ENCODE data around the gene WNT7A.

Gene WNT7A

DNA sequence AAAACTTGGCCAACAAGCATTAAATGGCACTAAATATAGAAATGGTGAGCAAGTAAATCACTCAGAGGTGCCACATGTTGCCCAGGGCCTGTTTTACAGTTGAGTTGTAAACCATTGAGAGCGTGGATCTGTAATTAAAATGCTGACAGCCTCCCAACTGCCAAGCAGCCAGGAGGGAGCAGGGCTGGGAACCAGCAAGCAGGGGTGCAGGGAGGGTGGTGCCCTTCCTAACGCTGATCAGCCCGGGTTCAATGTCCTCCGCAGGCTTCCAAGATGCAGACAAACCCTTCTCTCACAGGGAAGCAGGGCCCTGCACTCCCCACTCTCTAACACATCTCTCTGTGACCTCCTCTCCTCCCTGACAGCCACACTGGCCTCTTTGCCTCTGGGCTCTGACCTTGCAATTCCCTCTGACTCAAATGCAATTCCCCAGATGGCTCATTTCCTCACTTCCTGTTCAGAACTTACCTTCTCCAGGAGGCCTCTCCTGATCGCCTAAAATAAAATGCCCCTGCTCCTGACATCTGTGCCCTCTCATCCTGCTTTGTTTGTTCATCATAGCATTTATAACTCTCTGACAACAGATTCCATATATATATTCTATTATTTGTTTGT lies 40.0 kb downstream of the WNT7A start:
- Histone ChIP-seq H3K9me3 (ENCODE audit: insufficient read depth, low read depth, low read length) (no peaks in the 10 kb centered on the region), H3K36me3 (ENCODE audit: insufficient read depth, low read depth, low read length) (no peaks in the 10 kb centered on the region), H3K9ac (ENCODE audit: low read depth, low read length) (no peak overlapping the region), H3K4me1 (ENCODE audit: insufficient read depth, low read length) (no peaks in the 10 kb centered on the region), H3K4me3 (ENCODE audit: low read length) (no peak overlapping the region), H3K27ac (ENCODE audit: low read length) (no peak overlapping the region), H3K27me3 (ENCODE audit: insufficient read depth, low read length) (no peaks in the 10 kb centered on the region)

DNA sequence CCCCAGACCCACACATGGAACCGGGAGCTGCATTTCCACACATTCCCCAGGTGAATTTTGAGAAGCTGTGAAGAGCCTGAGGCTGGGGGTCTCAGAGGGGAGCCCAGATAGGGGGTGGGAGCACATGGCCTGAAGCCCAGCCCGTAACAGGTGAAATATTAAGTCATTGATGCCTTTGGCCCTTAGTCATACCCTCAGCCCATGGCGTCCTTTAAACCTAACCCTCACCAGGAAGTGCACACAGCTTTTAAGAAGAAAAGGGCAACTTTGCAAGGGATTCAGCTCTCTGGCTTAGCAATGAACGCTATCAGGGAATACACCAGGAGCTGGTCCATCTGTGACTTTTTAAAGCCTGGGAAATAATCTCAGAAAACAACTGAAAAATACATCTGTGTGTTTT lies 40.6 kb downstream of the WNT7A start:
- H3K27me3 ChIP-seq (ENCODE audit: insufficient read depth, low read length) = no peaks in the 10 kb centered on the region
- no peaks in the 10 kb centered on the region for H3K36me3 ChIP-seq (ENCODE audit: insufficient read depth, low read depth, low read length)
- H3K9ac ChIP-seq (ENCODE audit: low read depth, low read length) = no peak overlapping the region
- H3K4me1 ChIP-seq (ENCODE audit: insufficient read depth, low read length) = no peaks in the 10 kb centered on the region
- H3K9me3 ChIP-seq (ENCODE audit: insufficient read depth, low read depth, low read length) = no peaks in the 10 kb centered on the region
- no peak overlapping the region for H3K27ac ChIP-seq (ENCODE audit: low read length)
- H3K4me3 ChIP-seq (ENCODE audit: low read length) = no peak overlapping the region

DNA sequence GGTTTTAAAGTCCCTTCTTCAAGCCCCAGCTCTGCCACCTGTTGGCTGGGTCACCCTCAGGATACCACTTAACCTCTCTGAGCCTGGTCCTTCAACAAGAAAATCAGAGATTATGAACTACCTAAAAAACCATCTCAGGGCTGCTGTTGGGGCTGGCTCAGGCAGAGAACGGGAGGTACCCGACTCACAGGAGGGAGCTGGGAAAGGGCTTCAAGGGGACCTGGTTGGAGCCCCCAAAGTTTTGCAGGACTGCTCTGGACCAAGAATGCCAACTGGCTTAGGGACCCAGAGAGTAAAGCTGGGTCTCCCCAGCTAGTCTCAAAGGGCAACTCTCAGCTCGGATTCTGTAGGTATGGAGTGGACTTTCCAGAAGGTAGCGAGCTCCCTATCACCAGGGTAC lies 41.5 kb downstream of the WNT7A start:
- no peak overlapping the region for H3K9ac ChIP-seq (ENCODE audit: low read depth, low read length)
- H3K4me3 ChIP-seq (ENCODE audit: low read length) = no peak overlapping the region
- H3K9me3 ChIP-seq (ENCODE audit: insufficient read depth, low read depth, low read length) = no peaks in the 10 kb centered on the region
- H3K27ac ChIP-seq (ENCODE audit: low read length) = no peak overlapping the region
- H3K36me3 ChIP-seq (ENCODE audit: insufficient read depth, low read depth, low read length) = no peaks in the 10 kb centered on the region
- no peaks in the 10 kb centered on the region for H3K4me1 ChIP-seq (ENCODE audit: insufficient read depth, low read length)
- no peaks in the 10 kb centered on the region for H3K27me3 ChIP-seq (ENCODE audit: insufficient read depth, low read length)

DNA sequence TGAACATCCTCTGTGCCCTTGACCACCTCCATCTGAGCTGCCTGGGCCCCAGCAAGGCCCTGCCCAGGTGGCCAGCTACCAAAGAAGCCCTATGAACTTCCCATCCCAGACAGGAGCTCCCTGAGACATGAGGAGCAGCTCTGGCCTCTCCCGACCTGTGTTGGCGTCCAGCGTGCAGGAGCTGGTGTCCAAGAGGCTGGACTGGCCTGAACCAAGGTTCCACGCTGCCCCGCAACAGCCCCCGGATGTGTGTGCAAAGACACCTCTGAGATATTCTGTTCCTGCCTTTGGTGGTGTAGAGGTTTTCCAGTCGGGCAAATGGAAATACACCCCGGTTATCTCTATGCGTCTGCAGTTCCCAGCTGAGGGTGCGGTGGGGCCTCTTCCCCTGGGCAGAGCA lies 42.1 kb downstream of the WNT7A start:
- Histone ChIP-seq H3K9ac (ENCODE audit: low read depth, low read length) (no peak overlapping the region), H3K36me3 (ENCODE audit: insufficient read depth, low read depth, low read length) (no peaks in the 10 kb centered on the region), H3K4me3 (ENCODE audit: low read length) (no peak overlapping the region), H3K27me3 (ENCODE audit: insufficient read depth, low read length) (no peaks in the 10 kb centered on the region), H3K27ac (ENCODE audit: low read length) (no peak overlapping the region), H3K9me3 (ENCODE audit: insufficient read depth, low read depth, low read length) (no peaks in the 10 kb centered on the region), H3K4me1 (ENCODE audit: insufficient read depth, low read length) (no peaks in the 10 kb centered on the region)

DNA sequence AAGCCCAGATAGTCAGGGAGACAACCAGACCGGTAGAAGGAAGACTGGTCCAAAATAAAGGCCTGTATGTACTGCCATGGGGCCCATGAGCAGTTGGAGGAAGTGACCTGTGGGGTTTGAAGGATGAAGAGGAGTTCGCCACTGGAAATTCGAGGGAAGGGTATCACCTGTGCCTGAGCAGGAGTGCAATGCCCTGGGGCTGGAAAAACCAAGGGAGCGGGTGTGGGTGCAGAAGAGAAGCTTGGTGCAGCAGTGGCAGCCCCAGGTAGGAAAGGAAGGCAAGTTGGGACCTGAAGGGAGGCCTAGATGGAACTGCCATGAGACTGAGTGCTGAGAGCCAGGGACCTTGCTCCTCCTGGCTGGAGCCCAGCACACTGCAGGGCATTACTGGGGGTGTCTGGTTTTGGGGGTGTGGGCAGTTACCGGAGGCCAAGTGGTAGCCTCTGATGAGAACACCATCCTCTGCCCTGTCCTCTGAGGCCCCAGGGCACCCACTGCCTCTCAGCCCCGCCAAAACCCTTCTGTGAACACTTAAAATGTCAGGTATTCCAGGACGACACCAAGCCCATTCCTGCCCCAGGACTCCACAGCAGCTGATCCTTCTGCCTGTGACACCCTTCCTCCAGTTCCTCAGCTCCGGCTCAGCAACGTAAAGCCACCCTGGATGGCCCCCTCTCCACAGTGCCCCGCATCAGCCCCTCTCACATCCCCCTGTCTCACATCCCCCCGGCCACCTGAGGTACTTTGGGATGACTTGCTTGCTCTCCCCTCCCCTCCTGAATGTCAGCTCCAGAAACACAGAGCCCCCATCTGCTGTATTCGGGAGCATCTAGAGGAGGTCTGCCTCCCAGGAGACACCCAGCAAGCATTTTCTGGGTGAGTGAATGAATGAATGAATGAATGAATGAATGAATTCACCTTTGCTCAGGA lies 42.9 kb downstream of the WNT7A start:
- H3K36me3 ChIP-seq (ENCODE audit: insufficient read depth, low read depth, low read length) = no peaks in the 10 kb centered on the region
- no peaks in the 10 kb centered on the region for H3K4me1 ChIP-seq (ENCODE audit: insufficient read depth, low read length)

DNA sequence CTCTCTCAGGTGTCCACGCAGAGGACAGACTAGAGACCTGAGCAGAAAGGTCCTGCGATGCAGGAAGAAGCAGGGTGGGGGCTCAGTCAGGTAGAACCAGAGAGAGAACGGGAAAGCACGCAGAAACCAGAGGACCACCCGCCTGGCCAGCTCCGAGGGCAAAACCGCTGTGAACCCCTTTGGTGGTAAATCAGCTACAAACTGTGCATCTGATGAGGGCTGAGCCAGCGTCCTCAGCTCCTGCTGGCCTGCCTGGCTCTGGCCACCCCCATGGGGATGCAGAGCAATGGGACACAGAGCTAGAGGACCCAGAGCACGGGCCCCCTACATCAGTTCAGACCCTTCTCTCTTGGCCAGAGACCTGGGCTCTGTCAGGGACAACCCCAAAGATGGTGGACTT lies 44.6 kb downstream of the WNT7A start:
- Histone ChIP-seq H3K4me3 (ENCODE audit: low read length) (no peak overlapping the region), H3K4me1 (ENCODE audit: insufficient read depth, low read length) (no peaks in the 10 kb centered on the region), H3K9ac (ENCODE audit: low read depth, low read length) (no peak overlapping the region), H3K27me3 (ENCODE audit: insufficient read depth, low read length) (no peaks in the 10 kb centered on the region), H3K36me3 (ENCODE audit: insufficient read depth, low read depth, low read length) (no peaks in the 10 kb centered on the region), H3K27ac (ENCODE audit: low read length) (no peak overlapping the region), H3K9me3 (ENCODE audit: insufficient read depth, low read depth, low read length) (no peaks in the 10 kb centered on the region)

More for the DNA sequence above, 42.9 kb downstream of the WNT7A start:
- no peaks in the 10 kb centered on the region for H3K9me3 ChIP-seq (ENCODE audit: insufficient read depth, low read depth, low read length)
- no peak overlapping the region for H3K9ac ChIP-seq (ENCODE audit: low read depth, low read length)
- H3K27me3 ChIP-seq (ENCODE audit: insufficient read depth, low read length) = no peaks in the 10 kb centered on the region
- no peak overlapping the region for H3K27ac ChIP-seq (ENCODE audit: low read length)
- H3K4me3 ChIP-seq (ENCODE audit: low read length) = no peak overlapping the region

DNA sequence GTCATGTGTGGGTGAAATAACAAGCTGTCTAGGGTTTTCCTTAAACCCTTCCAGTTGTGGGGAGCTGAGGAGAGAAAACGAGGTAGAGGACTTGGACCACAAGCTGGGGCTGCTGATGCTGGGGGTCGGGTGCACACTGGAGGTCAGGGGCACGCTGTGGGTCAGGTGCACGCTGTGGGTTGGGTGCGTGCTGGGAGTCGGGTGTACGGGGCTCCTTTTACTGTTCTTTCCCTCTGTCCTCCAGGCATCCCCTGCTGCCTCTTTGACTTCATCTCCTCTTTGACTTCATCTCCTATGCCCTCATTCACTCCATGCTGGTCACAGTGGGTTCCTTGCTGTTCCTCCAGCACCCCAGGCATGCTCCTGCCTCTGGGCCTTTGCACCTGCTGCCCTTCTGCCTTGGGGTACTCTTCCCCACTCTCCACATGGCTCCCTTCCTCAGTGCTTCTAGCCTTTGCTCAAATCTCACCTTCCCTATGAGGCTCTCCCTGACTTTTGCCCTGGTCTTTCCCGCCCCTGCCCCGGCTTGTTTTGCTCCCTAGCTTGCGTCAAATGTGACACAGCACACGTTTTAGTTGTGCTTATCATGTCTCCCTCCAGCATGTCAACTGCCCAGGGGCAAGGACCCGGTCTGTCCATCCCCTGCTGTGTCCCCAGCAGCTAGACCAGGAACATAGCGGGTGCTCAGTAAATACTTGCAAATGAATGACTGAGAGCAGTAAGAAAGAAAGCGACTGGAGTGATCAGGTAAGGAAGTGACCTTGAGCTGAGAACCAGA lies 45.4 kb downstream of the WNT7A start:
- Histone ChIP-seq H3K27me3 (ENCODE audit: insufficient read depth, low read length) (no peaks in the 10 kb centered on the region), H3K9ac (ENCODE audit: low read depth, low read length) (no peak overlapping the region), H3K36me3 (ENCODE audit: insufficient read depth, low read depth, low read length) (no peaks in the 10 kb centered on the region), H3K4me1 (ENCODE audit: insufficient read depth, low read length) (no peaks in the 10 kb centered on the region), H3K27ac (ENCODE audit: low read length) (no peak overlapping the region), H3K4me3 (ENCODE audit: low read length) (no peak overlapping the region), H3K9me3 (ENCODE audit: insufficient read depth, low read depth, low read length) (no peaks in the 10 kb centered on the region)

DNA sequence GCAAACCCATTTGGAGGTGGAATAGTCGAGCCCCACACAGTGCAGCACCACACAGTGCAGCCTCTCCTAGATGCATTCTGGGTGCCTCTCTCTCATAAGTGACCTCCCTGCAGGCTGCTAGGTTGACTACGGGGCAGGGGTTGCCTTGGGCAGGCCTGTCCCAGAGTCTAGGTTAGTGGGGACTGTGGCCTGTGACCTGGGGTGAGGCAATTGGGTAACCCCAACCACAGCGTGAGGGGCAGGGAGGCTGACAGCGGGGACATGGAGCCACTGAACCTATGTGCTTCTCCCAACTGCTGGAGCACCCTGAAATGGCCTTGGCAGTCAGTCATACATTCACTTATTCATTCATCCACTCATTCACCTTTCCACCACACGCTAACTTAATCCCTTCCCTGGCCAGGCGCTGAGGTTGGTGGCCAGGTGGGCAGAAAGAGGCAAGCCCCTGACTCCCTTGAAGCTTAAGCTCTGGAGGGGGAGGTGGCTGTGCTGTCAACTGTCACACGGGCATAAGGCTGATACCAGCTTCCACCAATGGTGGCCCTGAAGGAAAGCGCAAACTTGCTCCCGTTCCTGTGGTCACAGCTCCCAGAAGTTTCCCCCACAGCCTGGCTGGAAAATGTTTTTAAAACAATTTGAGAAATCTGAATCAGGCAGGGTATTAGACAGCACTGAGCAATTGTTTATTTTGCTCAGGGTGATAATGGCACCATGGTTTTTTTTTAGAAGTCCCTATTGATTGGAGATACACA lies 46.2 kb downstream of the WNT7A start:
- no peaks in the 10 kb centered on the region for H3K4me1 ChIP-seq (ENCODE audit: insufficient read depth, low read length)
- no peak overlapping the region for H3K27ac ChIP-seq (ENCODE audit: low read length)
- H3K9ac ChIP-seq (ENCODE audit: low read depth, low read length) = no peak overlapping the region
- no peaks in the 10 kb centered on the region for H3K9me3 ChIP-seq (ENCODE audit: insufficient read depth, low read depth, low read length)
- H3K27me3 ChIP-seq (ENCODE audit: insufficient read depth, low read length) = no peaks in the 10 kb centered on the region
- H3K4me3 ChIP-seq (ENCODE audit: low read length) = no peak overlapping the region
- no peaks in the 10 kb centered on the region for H3K36me3 ChIP-seq (ENCODE audit: insufficient read depth, low read depth, low read length)

DNA sequence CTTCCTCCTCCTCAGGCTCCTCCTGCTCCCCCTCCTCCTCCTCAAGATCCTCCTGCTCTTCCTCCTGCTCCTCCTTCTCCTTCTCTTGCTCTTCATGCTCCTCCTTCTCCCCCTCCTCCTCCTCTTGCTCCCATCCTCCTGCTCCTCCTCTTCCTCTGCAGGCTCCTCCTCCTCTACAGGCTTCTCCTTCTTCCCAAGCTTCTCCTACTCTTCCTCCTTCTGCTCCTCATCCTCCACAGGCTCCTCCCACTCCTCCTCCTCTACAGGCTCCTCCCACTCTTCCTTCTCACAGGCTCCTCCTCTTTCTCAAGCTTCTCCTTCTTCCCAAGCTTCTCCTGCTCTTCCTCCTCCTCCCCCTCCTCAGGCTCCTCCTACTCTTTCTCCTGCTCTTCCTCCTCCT lies 47.7 kb downstream of the WNT7A start:
- Histone ChIP-seq H3K27ac (ENCODE audit: low read length) (no peak overlapping the region), H3K9ac (ENCODE audit: low read depth, low read length) (no peak overlapping the region), H3K4me1 (ENCODE audit: insufficient read depth, low read length) (no peaks in the 10 kb centered on the region), H3K4me3 (ENCODE audit: low read length) (no peak overlapping the region), H3K27me3 (ENCODE audit: insufficient read depth, low read length) (no peaks in the 10 kb centered on the region), H3K36me3 (ENCODE audit: insufficient read depth, low read depth, low read length) (no peaks in the 10 kb centered on the region), H3K9me3 (ENCODE audit: insufficient read depth, low read depth, low read length) (no peaks in the 10 kb centered on the region)

DNA sequence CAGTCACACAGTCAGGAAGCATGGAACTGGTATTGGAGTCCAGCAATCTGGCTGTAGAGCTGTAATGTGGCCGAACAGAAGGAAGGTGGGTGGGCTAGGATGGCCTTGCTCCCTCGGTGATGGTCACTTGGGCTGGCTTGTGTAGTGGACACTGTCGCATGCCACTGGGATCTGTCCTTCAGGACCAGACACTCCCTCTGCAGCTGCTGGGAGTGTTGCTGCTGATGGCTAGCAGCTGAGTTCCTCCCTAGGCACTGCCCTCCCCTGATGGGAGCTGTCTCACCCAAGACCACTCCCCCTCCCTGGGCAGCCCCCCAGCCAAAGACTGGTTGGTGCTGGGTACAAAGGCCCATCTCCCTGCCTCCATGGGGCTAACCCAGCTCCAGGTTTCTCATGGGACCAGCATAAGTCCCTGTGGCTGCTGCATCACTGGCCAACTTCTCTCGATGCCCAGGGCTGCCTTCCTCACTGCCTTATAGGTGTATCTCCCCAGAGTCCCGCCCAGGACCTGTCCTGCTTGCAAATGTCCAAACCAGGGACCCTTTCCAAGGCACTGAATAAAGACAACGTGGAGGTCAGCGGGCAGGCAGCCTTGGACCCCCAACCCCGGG lies 48.4 kb downstream of the WNT7A start:
- Histone ChIP-seq H3K4me3 (ENCODE audit: low read length) (no peak overlapping the region), H3K9me3 (ENCODE audit: insufficient read depth, low read depth, low read length) (no peaks in the 10 kb centered on the region), H3K27ac (ENCODE audit: low read length) (no peak overlapping the region), H3K27me3 (ENCODE audit: insufficient read depth, low read length) (no peaks in the 10 kb centered on the region), H3K9ac (ENCODE audit: low read depth, low read length) (no peak overlapping the region), H3K36me3 (ENCODE audit: insufficient read depth, low read depth, low read length) (no peaks in the 10 kb centered on the region), H3K4me1 (ENCODE audit: insufficient read depth, low read length) (no peaks in the 10 kb centered on the region)

DNA sequence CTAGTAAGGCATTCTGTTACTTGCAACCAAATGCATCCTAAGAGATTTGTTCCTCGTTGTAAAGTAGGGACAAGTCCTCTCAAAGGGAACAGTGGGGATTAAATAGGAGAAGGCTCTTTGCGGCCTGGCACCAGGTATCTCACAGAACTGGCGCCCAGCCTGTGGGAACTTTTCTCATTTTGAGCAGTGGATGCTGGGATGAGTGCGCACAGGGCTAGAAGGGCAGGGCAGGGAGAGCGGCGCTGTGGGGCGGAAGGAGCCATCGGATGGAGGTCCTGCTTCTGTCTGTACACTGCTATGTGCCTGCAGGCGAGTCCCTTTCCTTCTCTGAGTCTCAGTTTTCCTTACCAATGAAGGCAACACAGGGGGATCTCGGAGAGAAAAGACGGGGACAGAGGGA lies 50.6 kb downstream of the WNT7A start:
- Histone ChIP-seq H3K9me3 (ENCODE audit: insufficient read depth, low read depth, low read length) (no peaks in the 10 kb centered on the region), H3K27ac (ENCODE audit: low read length) (no peak overlapping the region), H3K4me3 (ENCODE audit: low read length) (no peak overlapping the region), H3K27me3 (ENCODE audit: insufficient read depth, low read length) (no peaks in the 10 kb centered on the region), H3K4me1 (ENCODE audit: insufficient read depth, low read length) (no peaks in the 10 kb centered on the region), H3K9ac (ENCODE audit: low read depth, low read length) (no peak overlapping the region), H3K36me3 (ENCODE audit: insufficient read depth, low read depth, low read length) (no peaks in the 10 kb centered on the region)

Data from iPS-20b (cell line).